Pons (tissue), 1 donor: ENCODE results near the gene GNL1.
"Not testable (repeated sequence)": the region's sequence is repeated elsewhere in the genome, so short reads cannot be mapped to it uniquely, and the experiment has no call there.

ENCODE experiments used
- DNase-seq: peaks from one replicate; pipeline ENCODE4 v3.0.0-alpha.2; 2016; ENCODE audit warnings: low spot score

The GNL1 gene

GRCh38 chr6:30497261-30497599 lies 59.1 kb downstream of the GNL1 start:
- not testable (repeated sequence) for DNase-seq

DNA sequence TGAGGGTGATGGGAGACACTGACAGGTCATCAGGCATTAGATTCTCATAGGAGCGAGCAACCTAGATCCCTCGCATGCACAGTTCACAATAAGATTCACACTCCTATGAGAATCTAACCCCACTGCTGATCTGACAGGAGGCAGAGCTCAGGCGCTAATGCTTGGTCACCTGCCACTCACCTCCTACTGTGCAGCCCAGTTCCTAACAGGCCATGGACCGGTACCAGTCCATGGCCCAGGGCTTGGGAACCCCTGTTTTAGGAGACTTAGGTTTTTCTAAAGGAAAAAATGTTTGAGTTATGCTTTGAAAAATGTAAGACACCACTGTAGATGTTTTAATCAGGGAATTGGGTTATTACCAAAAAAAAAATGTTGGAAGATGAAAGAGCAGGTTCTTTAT lies 60.3 kb downstream of the GNL1 start:
- DNase-seq: no peak

- DNase-seq: not testable (repeated sequence)
These were observed 61.2 kb downstream of the GNL1 start for GRCh38 chr6:30495060-30495459.

GRCh38 chr6:30494291-30494861 lies 61.9 kb downstream of the GNL1 start:
- no peak for DNase-seq

GRCh38 chr6:30493643-30494250 lies 62.5 kb downstream of the GNL1 start:
- no peak for DNase-seq

- no peak for DNase-seq
These were observed 64.0 kb downstream of the GNL1 start for GRCh38 chr6:30491991-30492952.
